ENCODE measurements around the gene CACNA1I.

DNA sequence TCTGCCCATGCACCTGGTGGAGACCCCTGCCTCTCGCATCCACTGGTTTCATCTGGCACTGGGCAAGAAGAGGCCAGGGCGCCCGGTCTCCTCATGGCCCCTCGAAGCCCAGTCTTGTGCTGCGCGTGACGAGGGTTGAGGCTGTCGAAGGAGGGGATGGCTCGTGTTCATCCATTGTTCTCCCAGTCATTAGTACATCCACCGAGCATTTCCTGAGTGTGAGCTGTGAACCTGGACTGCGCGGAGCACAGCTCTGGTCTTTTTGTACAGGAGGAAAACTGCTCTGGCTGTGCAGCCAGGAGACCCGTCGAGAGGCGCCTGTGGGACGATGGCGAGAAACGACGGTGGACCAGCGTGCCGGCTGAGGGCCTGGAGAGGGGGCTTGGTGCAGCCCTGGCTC is 6.8 kb downstream of the CACNA1I start:
- TF ChIP-seq, protein P1, sequence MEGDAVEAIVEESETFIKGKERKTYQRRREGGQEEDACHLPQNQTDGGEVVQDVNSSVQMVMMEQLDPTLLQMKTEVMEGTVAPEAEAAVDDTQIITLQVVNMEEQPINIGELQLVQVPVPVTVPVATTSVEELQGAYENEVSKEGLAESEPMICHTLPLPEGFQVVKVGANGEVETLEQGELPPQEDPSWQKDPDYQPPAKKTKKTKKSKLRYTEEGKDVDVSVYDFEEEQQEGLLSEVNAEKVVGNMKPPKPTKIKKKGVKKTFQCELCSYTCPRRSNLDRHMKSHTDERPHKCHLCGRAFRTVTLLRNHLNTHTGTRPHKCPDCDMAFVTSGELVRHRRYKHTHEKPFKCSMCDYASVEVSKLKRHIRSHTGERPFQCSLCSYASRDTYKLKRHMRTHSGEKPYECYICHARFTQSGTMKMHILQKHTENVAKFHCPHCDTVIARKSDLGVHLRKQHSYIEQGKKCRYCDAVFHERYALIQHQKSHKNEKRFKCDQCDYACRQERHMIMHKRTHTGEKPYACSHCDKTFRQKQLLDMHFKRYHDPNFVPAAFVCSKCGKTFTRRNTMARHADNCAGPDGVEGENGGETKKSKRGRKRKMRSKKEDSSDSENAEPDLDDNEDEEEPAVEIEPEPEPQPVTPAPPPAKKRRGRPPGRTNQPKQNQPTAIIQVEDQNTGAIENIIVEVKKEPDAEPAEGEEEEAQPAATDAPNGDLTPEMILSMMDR (IDR thresholded peaks at IDR 0.05): no peak
- no peak for TF ChIP-seq POLR2A (IDR thresholded peaks at IDR 0.05)
